Activated T-helper 1 cell treated with anti-CD3 and anti-CD28 coated beads, Interleukin-12 subunit alpha, Interleukin-12 subunit beta, Interleukin-2, Interleukin-4 antibody, amounts not matched to agents 30 ng/mL and 10 ng/mL and 1 ng/mL, durations not matched to agents 14 hours and 24 hours and 36 hours (primary cell): Measurements from ENCODE around the gene CASS4. TPM values are rescaled to one million over a fixed set of nuclear protein-coding genes. Genes with fewer than 3 reads are reported as not detected.

ENCODE experiments used
- DNase-seq: peaks from one replicate; pipeline ENCODE4 v3.0.0; 2021; ENCODE audit warnings: low spot score
- H3K27ac Mint-ChIP-seq: one replicate; pipeline ENCODE4 v1.8.0; 2021; ENCODE audit warnings: mild to moderate bottlenecking, mixed read lengths
- H3K27me3 Mint-ChIP-seq: one replicate; pipeline ENCODE4 v1.8.0; 2022; ENCODE audit warnings: mild to moderate bottlenecking, moderate library complexity, mixed read lengths; ENCODE audit not compliant: insufficient read depth
- H3K36me3 Mint-ChIP-seq: one replicate; pipeline ENCODE4 v1.8.0; 2021; ENCODE audit warnings: low read depth, mixed read lengths
- H3K4me1 Mint-ChIP-seq: one replicate; pipeline ENCODE4 v1.8.0; 2021; ENCODE audit warnings: low read depth, mixed read lengths
- H3K4me3 Mint-ChIP-seq: one replicate; pipeline ENCODE4 v1.8.0; 2021; ENCODE audit warnings: mild to moderate bottlenecking, moderate library complexity, mixed read lengths
- H3K9me3 Mint-ChIP-seq: one replicate; pipeline ENCODE4 v1.8.0; 2021; ENCODE audit warnings: mixed read lengths
- intact Hi-C: fragments of 100-400 bp; cut with micrococcal nuclease; formaldehyde crosslinking; loops from one replicate; pipeline ENCODE4 v1.15.1; 2024
- total RNA-seq: library from RNA; stranded (reverse); gene quantifications from 2 replicates; pipeline ENCODE4 v1.2.3, GENCODE V29; 2022

CASS4 gene, protein sequence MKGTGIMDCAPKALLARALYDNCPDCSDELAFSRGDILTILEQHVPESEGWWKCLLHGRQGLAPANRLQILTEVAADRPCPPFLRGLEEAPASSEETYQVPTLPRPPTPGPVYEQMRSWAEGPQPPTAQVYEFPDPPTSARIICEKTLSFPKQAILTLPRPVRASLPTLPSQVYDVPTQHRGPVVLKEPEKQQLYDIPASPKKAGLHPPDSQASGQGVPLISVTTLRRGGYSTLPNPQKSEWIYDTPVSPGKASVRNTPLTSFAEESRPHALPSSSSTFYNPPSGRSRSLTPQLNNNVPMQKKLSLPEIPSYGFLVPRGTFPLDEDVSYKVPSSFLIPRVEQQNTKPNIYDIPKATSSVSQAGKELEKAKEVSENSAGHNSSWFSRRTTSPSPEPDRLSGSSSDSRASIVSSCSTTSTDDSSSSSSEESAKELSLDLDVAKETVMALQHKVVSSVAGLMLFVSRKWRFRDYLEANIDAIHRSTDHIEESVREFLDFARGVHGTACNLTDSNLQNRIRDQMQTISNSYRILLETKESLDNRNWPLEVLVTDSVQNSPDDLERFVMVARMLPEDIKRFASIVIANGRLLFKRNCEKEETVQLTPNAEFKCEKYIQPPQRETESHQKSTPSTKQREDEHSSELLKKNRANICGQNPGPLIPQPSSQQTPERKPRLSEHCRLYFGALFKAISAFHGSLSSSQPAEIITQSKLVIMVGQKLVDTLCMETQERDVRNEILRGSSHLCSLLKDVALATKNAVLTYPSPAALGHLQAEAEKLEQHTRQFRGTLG
- 6.7 and 7.8 TPM in 2 replicates for total RNA-seq

DNA sequence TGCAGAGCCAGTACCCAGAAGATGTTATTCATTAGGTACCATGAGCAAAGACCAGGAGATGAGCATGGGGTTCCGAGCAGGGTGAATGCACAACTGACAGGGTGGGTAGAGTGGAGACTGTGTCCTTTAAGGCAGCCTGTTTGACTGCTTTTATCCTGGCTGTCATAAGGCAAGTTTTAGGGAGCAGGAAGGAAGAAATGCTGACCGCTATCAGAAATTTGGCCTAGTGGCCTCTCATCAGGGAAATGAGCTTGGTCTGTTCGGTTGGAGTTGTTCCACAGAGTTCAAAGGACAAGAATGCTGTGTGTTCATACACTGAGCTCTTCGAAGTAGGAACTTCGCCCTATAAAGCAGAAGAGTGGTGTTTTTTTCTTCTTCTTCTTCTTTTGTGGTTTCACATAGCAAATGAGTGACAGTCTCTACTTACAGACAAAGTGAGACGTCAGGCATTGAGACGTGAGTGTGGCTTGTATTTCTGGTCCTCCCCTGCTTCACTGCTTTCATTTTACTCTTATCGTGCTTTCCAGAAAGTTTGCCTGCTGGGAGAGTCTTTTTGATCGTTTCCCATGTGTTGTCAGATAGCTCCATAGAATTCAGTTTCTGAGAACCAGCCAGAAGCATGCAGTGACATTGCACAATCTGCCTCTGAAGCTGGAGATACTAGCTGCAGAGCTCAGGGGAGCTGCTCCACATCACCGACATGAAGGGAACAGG is at the start of gene CASS4:
CASS4 (plus strand) TSS at position 502 of the 714 bp plus-strand sequence; CDS start at position 701, 199 bp downstream.
- H3K27ac Mint-ChIP-seq: peak within 1 kb of the TSS; percentile 96
- H3K27me3 Mint-ChIP-seq: no peaks in the 10 kb centered on the region
- peaks cover 52% of the 10 kb centered on the region for H3K36me3 Mint-ChIP-seq
- peaks cover 53% of the 10 kb centered on the region for H3K4me1 Mint-ChIP-seq
- peaks cover 13% of the 10 kb centered on the region for H3K9me3 Mint-ChIP-seq
- peak; percentile 22 for DNase-seq
- intact Hi-C loops: no loop called here
- peak within 1 kb of the TSS; percentile 89 for H3K4me3 Mint-ChIP-seq

DNA sequence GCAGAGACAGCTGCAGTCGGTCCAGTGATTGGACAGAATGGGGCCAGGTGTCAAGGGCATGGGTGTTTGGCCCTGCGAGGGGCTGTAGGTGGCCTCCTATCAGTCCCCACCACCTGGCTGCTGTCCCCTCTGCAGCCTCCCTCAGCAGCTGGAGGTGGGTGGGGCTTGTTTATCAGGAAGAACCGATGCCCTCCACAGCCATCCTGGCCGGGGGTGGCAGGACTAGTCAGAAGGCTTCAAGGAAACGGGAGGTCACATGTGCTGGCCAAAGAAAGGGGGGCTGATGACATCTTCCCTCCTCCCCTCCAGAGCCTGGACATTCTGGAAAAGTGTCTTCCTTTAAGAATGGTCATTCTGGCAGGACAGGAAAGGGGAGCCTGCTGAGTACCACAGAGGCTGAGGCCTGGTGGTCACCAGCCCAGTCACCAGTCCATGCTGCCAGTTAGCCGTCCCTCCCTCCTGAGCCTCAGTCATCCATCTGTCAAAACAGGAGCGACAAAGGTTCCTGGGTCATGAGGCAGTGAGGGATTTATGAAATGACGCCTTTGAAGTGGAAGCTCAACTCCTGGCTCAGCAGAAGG is 49.1 kb upstream of the CASS4 start:
- no peak for DNase-seq
- Mint-ChIP-seq H3K4me1 (peaks cover 7% of the 10 kb centered on the region), H3K27ac (no peak overlapping the region), H3K4me3 (no peak overlapping the region), H3K36me3 (no peaks in the 10 kb centered on the region), H3K27me3 (peaks cover under 1% of the 10 kb centered on the region), H3K9me3 (no peaks in the 10 kb centered on the region)
- intact Hi-C loops: no loop called here

DNA sequence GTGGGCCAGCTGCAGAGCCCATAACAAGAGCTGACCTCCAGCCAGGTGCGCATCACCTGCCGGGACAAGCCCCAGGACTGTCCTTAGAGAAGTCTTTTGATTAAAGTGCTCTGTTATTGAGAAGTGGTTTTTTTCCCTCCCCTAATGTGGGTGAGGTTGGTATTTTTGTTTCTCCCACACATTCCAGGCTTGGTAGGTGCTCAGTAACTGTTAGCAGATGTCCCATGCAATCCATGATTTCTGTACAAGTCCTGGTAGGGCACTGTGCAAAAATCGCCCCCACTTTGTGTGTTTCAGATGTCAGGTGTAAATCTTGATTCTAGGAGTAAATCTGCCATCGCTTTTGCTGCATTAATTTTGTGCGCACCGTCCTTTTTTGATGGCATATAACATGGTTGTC is 48.6 kb upstream of the CASS4 start:
- H3K36me3 Mint-ChIP-seq: no peaks in the 10 kb centered on the region
- no peaks in the 10 kb centered on the region for H3K27me3 Mint-ChIP-seq

DNA sequence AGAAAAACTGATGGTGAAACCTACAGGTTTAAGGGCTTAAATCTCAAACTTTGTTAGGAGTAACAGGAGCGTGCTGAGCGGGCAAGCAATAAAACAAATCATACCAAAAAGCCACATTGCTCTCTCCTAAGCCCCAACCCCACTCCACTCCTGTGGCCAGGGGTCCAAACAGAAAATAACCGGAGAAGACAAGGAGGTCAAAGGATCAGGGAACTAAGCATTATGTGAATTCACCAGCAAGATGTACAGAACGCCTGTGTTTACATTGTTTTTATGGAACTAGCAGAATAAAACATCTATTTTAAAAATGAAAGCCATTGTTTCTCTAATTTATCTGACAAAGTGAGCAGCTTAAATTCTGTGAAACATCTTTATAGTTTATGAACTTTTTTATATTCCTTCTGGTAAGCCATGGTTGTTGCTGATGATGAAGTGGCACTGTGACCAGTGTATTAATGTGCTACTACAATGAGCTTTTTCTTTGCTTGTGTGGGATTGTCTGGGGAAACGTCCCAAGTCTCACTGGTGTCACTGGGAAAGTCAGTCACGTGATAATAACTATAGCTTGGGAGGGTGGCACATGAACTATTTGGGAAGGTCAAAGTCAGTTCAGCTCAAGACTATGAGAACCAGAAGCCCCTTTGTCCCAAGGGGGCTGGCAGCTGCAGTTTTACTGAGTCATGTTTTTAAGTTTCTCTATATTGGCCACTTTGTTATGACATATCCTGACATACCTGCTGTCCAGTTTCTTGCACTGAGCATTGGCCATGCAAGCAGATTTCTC is 43.5 kb upstream of the CASS4 start:
- peaks cover 29% of the 10 kb centered on the region for H3K36me3 Mint-ChIP-seq
- DNase-seq: no peak
- intact Hi-C loops: no loop called here
- H3K4me3 Mint-ChIP-seq: no peak overlapping the region
- peaks cover 12% of the 10 kb centered on the region for H3K4me1 Mint-ChIP-seq
- H3K27me3 Mint-ChIP-seq: no peaks in the 10 kb centered on the region
- H3K27ac Mint-ChIP-seq: no peak overlapping the region
- H3K9me3 Mint-ChIP-seq: no peaks in the 10 kb centered on the region

More for the DNA sequence above, 48.6 kb upstream of the CASS4 start:
- intact Hi-C loops: no loop called here
- Mint-ChIP-seq H3K4me1 (peaks cover 7% of the 10 kb centered on the region), H3K9me3 (no peaks in the 10 kb centered on the region), H3K27ac (no peak overlapping the region), H3K4me3 (no peak overlapping the region)
- no peak for DNase-seq

DNA sequence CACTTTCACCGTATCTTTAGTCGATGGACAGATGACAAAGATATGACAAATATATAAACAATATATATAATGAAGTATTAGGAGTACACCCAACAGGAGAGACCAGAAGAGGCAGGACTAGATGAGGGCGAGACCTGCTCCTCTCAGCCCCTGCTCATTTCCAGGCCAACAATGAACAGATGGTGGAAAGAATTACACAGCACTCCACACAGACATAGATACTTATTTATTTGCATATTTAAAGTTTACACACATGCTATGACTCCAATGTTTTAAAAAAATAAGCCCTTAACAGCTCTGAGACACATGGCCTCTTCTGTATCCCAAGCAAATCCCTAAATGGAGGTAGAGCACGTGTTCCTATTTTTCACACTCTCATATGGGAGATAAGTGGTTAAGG is 42.9 kb upstream of the CASS4 start:
- no peak overlapping the region for H3K4me3 Mint-ChIP-seq
- intact Hi-C loops: no loop called here
- no peak overlapping the region for H3K27ac Mint-ChIP-seq
- no peak for DNase-seq
- peaks cover 31% of the 10 kb centered on the region for H3K36me3 Mint-ChIP-seq
- no peaks in the 10 kb centered on the region for H3K9me3 Mint-ChIP-seq
- peaks cover 18% of the 10 kb centered on the region for H3K4me1 Mint-ChIP-seq
- no peaks in the 10 kb centered on the region for H3K27me3 Mint-ChIP-seq

DNA sequence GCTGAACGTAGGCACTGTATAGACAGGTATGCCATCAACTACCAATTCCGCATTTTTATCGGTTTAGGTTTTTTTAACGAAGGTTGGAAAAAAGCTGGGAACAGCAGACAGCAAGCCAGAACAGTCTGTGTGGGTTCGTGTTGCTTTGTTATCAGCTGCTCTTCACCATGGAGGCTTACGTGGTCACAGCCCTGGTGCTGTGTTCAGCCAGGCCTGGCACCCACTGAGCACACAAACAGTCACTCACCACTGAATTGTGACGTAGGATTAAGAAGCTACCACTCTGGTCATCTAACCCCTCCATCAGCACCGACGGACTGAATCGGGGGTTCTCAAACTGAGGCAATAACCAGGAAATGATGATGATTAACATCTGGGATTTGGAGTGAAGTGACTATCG is 40.1 kb upstream of the CASS4 start:
- DNase-seq: no peak
- Mint-ChIP-seq H3K4me3 (no peak overlapping the region), H3K27ac (no peak overlapping the region), H3K4me1 (peaks cover 34% of the 10 kb centered on the region), H3K9me3 (no peaks in the 10 kb centered on the region), H3K27me3 (no peaks in the 10 kb centered on the region), H3K36me3 (peaks cover 43% of the 10 kb centered on the region)
- intact Hi-C loops: loop anchor here (1.0 kb wide), 1 partner anchor 13 kb away; no protein-coding TSS in a partner anchor

DNA sequence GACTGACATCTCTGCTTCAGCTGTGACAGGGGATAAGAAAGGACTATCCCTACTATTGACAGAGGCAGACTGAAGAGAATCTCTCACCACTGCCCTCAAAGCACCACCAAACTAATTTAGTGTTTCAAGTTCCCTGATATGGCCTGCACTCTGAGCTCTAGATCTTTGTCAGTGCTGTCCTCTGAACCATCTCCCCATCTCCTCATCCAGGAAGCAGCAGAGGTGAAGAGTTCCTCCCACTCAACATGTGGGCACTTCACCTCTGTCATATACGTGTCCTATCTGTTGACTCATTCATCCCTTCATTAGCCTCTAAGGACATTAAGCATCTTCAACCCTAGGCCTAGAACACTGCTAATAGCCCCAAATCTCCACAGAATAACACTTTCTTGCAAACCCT is 39.2 kb upstream of the CASS4 start:
- peak overlapping the region; percentile 75 for H3K27ac Mint-ChIP-seq
- H3K36me3 Mint-ChIP-seq: peaks cover 50% of the 10 kb centered on the region
- no peak for DNase-seq
- H3K9me3 Mint-ChIP-seq: no peaks in the 10 kb centered on the region
- no peaks in the 10 kb centered on the region for H3K27me3 Mint-ChIP-seq
- H3K4me3 Mint-ChIP-seq: no peak overlapping the region
- intact Hi-C loops: no loop called here
- H3K4me1 Mint-ChIP-seq: peaks cover 34% of the 10 kb centered on the region

DNA sequence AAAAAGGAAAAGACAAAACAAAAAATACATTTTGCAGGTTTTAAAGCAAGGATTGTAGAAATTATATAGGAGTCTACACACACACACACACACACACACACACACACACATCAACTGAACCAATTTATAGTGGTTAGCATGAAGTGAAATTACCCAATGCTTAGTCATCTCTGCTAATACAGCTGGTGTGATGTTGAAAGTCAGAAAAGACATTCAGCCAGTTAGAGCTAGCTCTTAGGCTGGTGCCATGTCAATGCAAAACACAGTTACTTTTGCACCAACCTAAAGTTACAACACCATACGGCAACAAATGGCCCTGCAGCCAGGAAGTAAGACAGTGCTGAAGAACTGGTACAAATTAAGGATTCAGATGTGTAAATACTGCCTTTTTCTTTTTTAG is 38.1 kb upstream of the CASS4 start:
- Mint-ChIP-seq H3K36me3 (peaks cover 60% of the 10 kb centered on the region), H3K4me3 (no peak overlapping the region), H3K9me3 (no peaks in the 10 kb centered on the region), H3K4me1 (peaks cover 45% of the 10 kb centered on the region), H3K27me3 (no peaks in the 10 kb centered on the region), H3K27ac (no peak overlapping the region)
- intact Hi-C loops: loop anchor here (2.0 kb wide), 1 partner anchor 19 kb away; the partner anchor contains the start of genes AURKA and CSTF1
- DNase-seq: no peak

DNA sequence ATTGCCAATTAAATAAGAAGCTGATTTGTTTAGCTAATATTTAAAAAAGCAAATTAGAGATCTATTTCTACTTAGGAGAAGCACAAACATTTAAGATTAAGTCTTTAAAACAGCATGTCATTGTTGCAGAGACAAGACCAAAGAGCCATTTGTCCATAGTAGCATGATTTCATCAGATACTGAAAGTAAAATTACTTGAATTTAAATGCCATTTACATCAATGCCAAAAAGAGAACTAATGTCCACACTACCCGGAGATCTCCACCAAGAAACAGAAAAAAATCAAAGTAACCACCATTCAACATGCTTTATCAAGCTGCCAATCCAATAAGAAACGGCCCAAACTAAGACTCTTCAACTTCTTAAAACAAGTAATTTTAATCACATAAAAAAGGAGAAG is 35.7 kb upstream of the CASS4 start:
- no peak for DNase-seq
- Mint-ChIP-seq H3K27ac (peak overlapping the region; percentile 63), H3K4me3 (no peak overlapping the region), H3K9me3 (no peaks in the 10 kb centered on the region), H3K36me3 (peaks cover 55% of the 10 kb centered on the region), H3K27me3 (no peaks in the 10 kb centered on the region), H3K4me1 (peaks cover 56% of the 10 kb centered on the region)
- intact Hi-C loops: no loop called here

DNA sequence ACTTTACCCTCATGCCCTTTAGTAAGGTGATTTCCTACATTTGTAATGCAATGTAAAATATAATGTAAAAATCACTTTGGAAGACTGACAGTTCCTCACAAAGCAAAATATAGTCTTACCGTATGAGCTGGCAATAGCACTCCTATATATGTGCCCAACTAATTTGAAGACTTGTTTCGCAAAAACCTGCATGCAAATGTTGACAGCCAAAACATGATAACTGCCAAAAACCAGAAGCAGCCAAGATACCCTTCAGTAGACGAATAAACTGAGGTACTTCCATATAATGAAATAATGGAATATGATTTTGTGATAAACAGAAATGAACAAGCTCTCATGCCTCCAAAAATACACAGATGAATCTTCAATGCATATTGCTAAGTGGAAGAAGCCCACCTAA is 33.7 kb upstream of the CASS4 start:
- H3K36me3 Mint-ChIP-seq: peaks cover 56% of the 10 kb centered on the region
- H3K9me3 Mint-ChIP-seq: no peaks in the 10 kb centered on the region
- no peaks in the 10 kb centered on the region for H3K27me3 Mint-ChIP-seq
- DNase-seq: no peak
- no peak overlapping the region for H3K4me3 Mint-ChIP-seq
- H3K4me1 Mint-ChIP-seq: peaks cover 58% of the 10 kb centered on the region
- intact Hi-C loops: no loop called here
- H3K27ac Mint-ChIP-seq: peak overlapping the region; percentile 70

DNA sequence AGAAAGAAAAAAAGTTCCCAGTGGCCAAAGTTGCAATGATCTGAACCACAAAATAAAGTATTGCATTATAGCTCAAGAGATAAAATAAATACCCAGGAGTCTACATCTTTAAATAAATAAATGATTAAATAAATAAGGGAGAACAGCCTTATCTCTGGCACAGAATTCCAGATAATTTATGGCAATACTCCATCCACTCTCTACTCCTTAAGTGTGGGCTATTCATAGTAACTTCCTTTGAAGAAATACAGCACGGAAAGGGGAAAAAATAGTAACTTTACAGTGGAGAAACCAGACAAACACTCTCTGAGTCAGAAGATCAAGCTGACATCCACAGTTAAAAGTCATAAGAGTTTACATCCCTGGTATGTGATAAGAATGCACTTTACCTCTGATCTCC is 31.7 kb upstream of the CASS4 start:
- intact Hi-C loops: no loop called here
- Mint-ChIP-seq H3K4me1 (peaks cover 60% of the 10 kb centered on the region), H3K36me3 (peaks cover 59% of the 10 kb centered on the region), H3K27me3 (no peaks in the 10 kb centered on the region), H3K27ac (peak overlapping the region; percentile 48), H3K4me3 (no peak overlapping the region), H3K9me3 (no peaks in the 10 kb centered on the region)
- DNase-seq: no peak

DNA sequence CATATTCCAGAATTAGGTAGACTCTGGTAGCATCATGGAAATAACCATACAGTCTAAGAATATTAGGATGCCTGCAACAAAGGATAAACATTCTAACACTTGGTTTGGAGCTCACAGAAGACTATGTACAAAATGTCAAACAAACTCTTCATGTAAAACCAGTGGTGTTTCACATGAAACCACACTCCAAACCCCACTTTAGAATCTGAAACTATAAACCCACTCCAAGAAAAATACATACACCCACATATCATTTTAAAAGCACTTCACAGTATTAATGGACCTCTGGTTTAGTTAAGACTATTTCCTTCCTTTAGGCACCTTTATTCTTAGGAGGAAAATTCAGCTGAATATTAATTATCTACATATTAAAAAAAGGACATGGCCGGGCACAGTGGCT is 30.6 kb upstream of the CASS4 start:
- no peak for DNase-seq
- no peaks in the 10 kb centered on the region for H3K27me3 Mint-ChIP-seq
- peaks cover 61% of the 10 kb centered on the region for H3K36me3 Mint-ChIP-seq
- no peaks in the 10 kb centered on the region for H3K9me3 Mint-ChIP-seq
- H3K27ac Mint-ChIP-seq: peak overlapping the region; percentile 43
- no peak overlapping the region for H3K4me3 Mint-ChIP-seq
- intact Hi-C loops: no loop called here
- H3K4me1 Mint-ChIP-seq: peaks cover 59% of the 10 kb centered on the region
